SK-N-MC (cell line): ENCODE measurements around the gene KRTAP22-1.

Source experiments
- EZH2 ChIP-seq: fragments of 200-600 bp; sonication (generic); IDR thresholded peaks from one replicate; pipeline ENCODE4 v1.6.1; 2017; ENCODE audit warnings: antibody characterized with exemption
- POLR2AphosphoS5 ChIP-seq: IDR thresholded peaks from 2 replicates; pipeline ENCODE4 v1.6.1; 2012; ENCODE audit warnings: mild to moderate bottlenecking, low read depth, low read length, borderline replicate concordance

DNA sequence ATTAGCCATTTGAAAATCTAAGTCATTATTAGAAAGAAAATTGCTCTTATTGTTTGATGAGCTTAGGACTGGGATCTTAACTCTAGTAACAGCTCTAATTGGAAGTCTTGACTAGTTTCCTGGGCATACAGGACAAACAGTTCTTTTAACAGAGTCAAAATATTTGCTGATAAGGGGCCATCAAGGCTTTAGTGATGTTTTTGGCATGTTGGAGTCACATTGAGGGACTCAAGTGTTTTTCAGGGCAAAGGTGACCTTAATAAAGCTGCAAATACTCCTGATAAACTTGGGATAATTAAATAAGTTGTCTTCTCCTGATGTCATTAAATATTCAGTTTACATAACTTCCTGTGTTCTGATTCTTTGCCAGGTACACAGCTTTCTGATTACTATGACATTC, 33.3 kb upstream of the KRTAP22-1 start:
- no peak for TF ChIP-seq EZH2
- no peak for TF ChIP-seq POLR2AphosphoS5
